GM23338 (cell line): ENCODE data around the gene COP1. TPM values are rescaled to one million over a fixed set of nuclear protein-coding genes. Genes with fewer than 3 reads are reported as not detected.

Experiments
- ATAC-seq: fragments of 200-7000 bp; cut with Tn5 transposase; 3 replicates; pipeline ENCODE4 v1.9.1; 2020
- DNase-seq: peaks from one replicate; pipeline ENCODE4 v3.0.0-alpha.2; 2015; ENCODE audit warnings: low spot score
- H2AFZ ChIP-seq: fragments of 200-600 bp; sonication (generic); 2 replicates; pipeline ENCODE4 v1.8.0; 2016; ENCODE audit warnings: antibody characterized with exemption, mild to moderate bottlenecking, moderate library complexity
- H3F3A ChIP-seq: fragments of 200-600 bp; sonication (generic); replicated peaks from 2 replicates; pipeline ENCODE4 v1.8.0; 2017; ENCODE audit warnings: antibody characterized with exemption, mixed run types, low read depth
- H3K27ac ChIP-seq: fragments of 200-600 bp; sonication (generic); 2 replicates; pipeline ENCODE4 v1.6.1; 2016; ENCODE audit warnings: low read depth
- H3K27me3 ChIP-seq: fragments of 200-600 bp; sonication (generic); 2 replicates; pipeline ENCODE4 v1.8.0; 2016; ENCODE audit warnings: mild to moderate bottlenecking, mixed run types, moderate library complexity; ENCODE audit not compliant: insufficient read depth
- H3K36me3 ChIP-seq: fragments of 200-600 bp; sonication (generic); 2 replicates; pipeline ENCODE4 v1.8.0; 2016; ENCODE audit warnings: mild to moderate bottlenecking; ENCODE audit not compliant: insufficient read depth
- H3K4me1 ChIP-seq: fragments of 200-600 bp; sonication (generic); 2 replicates; pipeline ENCODE4 v1.8.0; 2016; ENCODE audit warnings: mild to moderate bottlenecking, moderate library complexity; ENCODE audit not compliant: insufficient read depth
- H3K4me2 ChIP-seq: fragments of 200-600 bp; sonication (generic); 2 replicates; pipeline ENCODE4 v1.7.1; 2017; ENCODE audit warnings: mixed run types
- H3K4me3 ChIP-seq: fragments of 200-600 bp; sonication (generic); 2 replicates; pipeline ENCODE4 v1.6.1; 2016; ENCODE audit warnings: mixed run types
- H3K79me2 ChIP-seq: fragments of 200-600 bp; sonication (generic); replicated peaks from 2 replicates; pipeline ENCODE4 v1.8.0; 2017; ENCODE audit warnings: mild to moderate bottlenecking; ENCODE audit not compliant: insufficient read depth
- H3K9me2 ChIP-seq: fragments of 200-600 bp; sonication (generic); 2 replicates; pipeline ENCODE4 v1.8.0; 2017; ENCODE audit not compliant: insufficient read depth
- H4K20me1 ChIP-seq: fragments of 200-600 bp; sonication (generic); replicated peaks from 2 replicates; pipeline ENCODE4 v1.8.0; 2017; ENCODE audit warnings: mild to moderate bottlenecking; ENCODE audit not compliant: insufficient read depth
- H3K27ac Mint-ChIP-seq: 2 replicates; pipeline ENCODE4 v1.8.0; 2020; ENCODE audit warnings: inconsistent platforms, mild to moderate bottlenecking, moderate library complexity, mixed read lengths
- H3K27me3 Mint-ChIP-seq: 3 replicates; pipeline ENCODE4 v1.8.0; 2022; ENCODE audit warnings: low read depth, mild to moderate bottlenecking, moderate library complexity, mixed read lengths, inconsistent platforms; ENCODE audit not compliant: insufficient read depth, poor library complexity
- H3K36me3 Mint-ChIP-seq: 3 replicates; pipeline ENCODE4 v1.8.0; 2021; ENCODE audit warnings: low read depth, mild to moderate bottlenecking, inconsistent platforms, moderate library complexity, mixed read lengths
- H3K4me1 Mint-ChIP-seq: 3 replicates; pipeline ENCODE4 v1.8.0; 2020; ENCODE audit warnings: mild to moderate bottlenecking, inconsistent platforms, mixed read lengths
- H3K4me3 Mint-ChIP-seq: 3 replicates; pipeline ENCODE4 v1.8.0; 2021; ENCODE audit warnings: moderate library complexity, mild to moderate bottlenecking, inconsistent platforms, mixed read lengths
- H3K9me3 Mint-ChIP-seq: 3 replicates; pipeline ENCODE4 v1.8.0; 2020; ENCODE audit warnings: moderate library complexity, mild to moderate bottlenecking, inconsistent platforms, mixed read lengths
- CREB1 ChIP-seq: fragments of 250-450 bp; sonication (Bioruptor Pico); IDR thresholded peaks from 2 replicates; pipeline ENCODE4 v1.5.0; 2020; ENCODE audit warnings: low read depth, mild to moderate bottlenecking, moderate library complexity
- CTCF ChIP-seq, 2 experiments: fragments of 200-600 bp in 1 of 2; sonication (generic) in 1 of 2; conservative IDR thresholded peaks; 2 replicates each; pipeline versions ENCODE4 v1.5.1 to v1.6.1; 2016 to 2017; ENCODE audit warnings: antibody characterized with exemption in 2 of 2, low read depth in 2 of 2, mild to moderate bottlenecking in 2 of 2, moderate library complexity in 1 of 2
- EZH2 ChIP-seq: fragments of 200-600 bp; sonication (generic); IDR thresholded peaks from one replicate; pipeline ENCODE4 v1.8.0; 2017; ENCODE audit warnings: antibody characterized with exemption, mild to moderate bottlenecking, low read depth; ENCODE audit not compliant: unreplicated experiment
- EZH2phosphoT487 ChIP-seq: fragments of 200-600 bp; sonication (generic); IDR thresholded peaks from one replicate; pipeline ENCODE4 v1.8.1; 2018; ENCODE audit warnings: antibody characterized with exemption; ENCODE audit not compliant: unreplicated experiment
- JUNB ChIP-seq: IDR thresholded peaks from one replicate; pipeline ENCODE4 v1.6.1; 2016; ENCODE audit warnings: antibody characterized with exemption; ENCODE audit not compliant: unreplicated experiment
- NANOG ChIP-seq: IDR thresholded peaks from 2 replicates; pipeline ENCODE4 v1.6.1; 2016; ENCODE audit warnings: antibody characterized with exemption, borderline replicate concordance
- POLR2AphosphoS5 ChIP-seq: IDR thresholded peaks from 2 replicates; pipeline ENCODE4 v1.6.1; 2016; ENCODE audit warnings: antibody characterized with exemption, low read depth
- STAT1 ChIP-seq: IDR thresholded peaks from one replicate; pipeline ENCODE4 v1.6.1; 2016; ENCODE audit warnings: antibody characterized with exemption; ENCODE audit not compliant: unreplicated experiment
- ZNF114 ChIP-seq: fragments of 250-450 bp; sonication (Bioruptor Pico); IDR thresholded peaks from 2 replicates; pipeline ENCODE4 v1.5.0; 2020; ENCODE audit warnings: mild to moderate bottlenecking, moderate library complexity
- ZNF331 ChIP-seq: fragments of 250-450 bp; sonication (Bioruptor Pico); IDR thresholded peaks from 2 replicates; pipeline ENCODE4 v1.5.0; 2020; ENCODE audit warnings: low read depth, mild to moderate bottlenecking, moderate library complexity
- ZNF462 ChIP-seq: fragments of 250-450 bp; sonication (Bioruptor Pico); IDR thresholded peaks from 2 replicates; pipeline ENCODE4 v1.5.0; 2020; ENCODE audit warnings: mild to moderate bottlenecking, moderate library complexity
- polyA plus RNA-seq: library from polyadenylated mRNA; unstranded; fragments of >200 nt; fragmentation: Nextera tagmentation; extraction: Ambion mirVana; gene quantifications from 2 replicates; pipeline ENCODE4 v1.2.1, GENCODE V29; 2016
- total RNA-seq: library from RNA; depleted of rRNA; stranded (reverse); fragments of >200 nt; shearing (Covaris generic); gene quantifications from 2 replicates; pipeline ENCODE4 v1.2.3, GENCODE V29; 2014
- TF ChIP-seq, protein P1 (sequence below): IDR thresholded peaks from one replicate; pipeline ENCODE4 v1.6.1; 2018; ENCODE audit warnings: antibody characterized with exemption; ENCODE audit not compliant: unreplicated experiment
- TF ChIP-seq, protein P2 (sequence below): IDR thresholded peaks from 2 replicates; pipeline ENCODE4 v1.6.1; 2016; ENCODE audit warnings: antibody characterized with exemption

Gene COP1
- total and polyA plus RNA-seq, 2 experiments from 2014 or later = 54.0 to 54.9 TPM

DNA sequence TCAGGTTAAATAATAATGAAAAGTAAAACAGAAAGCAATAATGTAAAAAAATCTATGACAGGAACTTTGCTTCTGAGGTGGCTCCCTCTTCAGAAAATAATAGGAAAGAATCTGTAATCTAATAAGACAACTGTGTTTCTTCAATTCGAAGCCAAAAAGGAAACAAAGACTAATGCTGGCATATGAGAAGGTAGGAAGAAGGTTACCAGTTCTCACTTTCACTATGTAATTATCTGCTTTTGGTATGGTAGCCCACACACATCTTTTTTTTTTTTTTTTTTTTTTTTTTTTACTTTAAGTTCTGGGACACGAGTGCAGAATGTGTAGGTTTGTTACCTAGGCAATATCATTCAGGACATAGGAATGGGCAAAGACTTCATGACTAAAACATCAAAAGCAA is 47.1 kb downstream of the COP1 start:
- Mint-ChIP-seq H3K4me1 (peaks cover 8% of the 10 kb centered on the region), H3K36me3 (peaks cover 46% of the 10 kb centered on the region), H3K9me3 (peaks cover 18% of the 10 kb centered on the region; the same call in 2 of the 3 replicates), H3K27ac (no peak overlapping the region), H3K4me3 (no peak overlapping the region), H3K27me3 (no peaks in the 10 kb centered on the region)
- ATAC-seq = no peak
- H3F3A ChIP-seq = no peaks in the 10 kb centered on the region
- peaks cover 6% of the 10 kb centered on the region; the same call in 1 of the 2 replicates for H3K36me3 ChIP-seq
- no peak for DNase-seq
- H3K9me2 ChIP-seq = no peaks in the 10 kb centered on the region
- TF ChIP-seq JUNB (no peak), POLR2AphosphoS5 (no peak), STAT1 (no peak), CTCF (conservative IDR thresholded peaks at IDR 0.05; ENCODE audit: low read depth in 2 of 2) (no peak), CREB1 (CRISPR knock-in tag) (no peak), ZNF462 (CRISPR knock-in tag) (no peak), EZH2 (no peak), ZNF331 (CRISPR knock-in tag) (no peak), NANOG (no peak), ZNF114 (no peak), EZH2phosphoT487 (no peak)
- TF ChIP-seq, protein P1, sequence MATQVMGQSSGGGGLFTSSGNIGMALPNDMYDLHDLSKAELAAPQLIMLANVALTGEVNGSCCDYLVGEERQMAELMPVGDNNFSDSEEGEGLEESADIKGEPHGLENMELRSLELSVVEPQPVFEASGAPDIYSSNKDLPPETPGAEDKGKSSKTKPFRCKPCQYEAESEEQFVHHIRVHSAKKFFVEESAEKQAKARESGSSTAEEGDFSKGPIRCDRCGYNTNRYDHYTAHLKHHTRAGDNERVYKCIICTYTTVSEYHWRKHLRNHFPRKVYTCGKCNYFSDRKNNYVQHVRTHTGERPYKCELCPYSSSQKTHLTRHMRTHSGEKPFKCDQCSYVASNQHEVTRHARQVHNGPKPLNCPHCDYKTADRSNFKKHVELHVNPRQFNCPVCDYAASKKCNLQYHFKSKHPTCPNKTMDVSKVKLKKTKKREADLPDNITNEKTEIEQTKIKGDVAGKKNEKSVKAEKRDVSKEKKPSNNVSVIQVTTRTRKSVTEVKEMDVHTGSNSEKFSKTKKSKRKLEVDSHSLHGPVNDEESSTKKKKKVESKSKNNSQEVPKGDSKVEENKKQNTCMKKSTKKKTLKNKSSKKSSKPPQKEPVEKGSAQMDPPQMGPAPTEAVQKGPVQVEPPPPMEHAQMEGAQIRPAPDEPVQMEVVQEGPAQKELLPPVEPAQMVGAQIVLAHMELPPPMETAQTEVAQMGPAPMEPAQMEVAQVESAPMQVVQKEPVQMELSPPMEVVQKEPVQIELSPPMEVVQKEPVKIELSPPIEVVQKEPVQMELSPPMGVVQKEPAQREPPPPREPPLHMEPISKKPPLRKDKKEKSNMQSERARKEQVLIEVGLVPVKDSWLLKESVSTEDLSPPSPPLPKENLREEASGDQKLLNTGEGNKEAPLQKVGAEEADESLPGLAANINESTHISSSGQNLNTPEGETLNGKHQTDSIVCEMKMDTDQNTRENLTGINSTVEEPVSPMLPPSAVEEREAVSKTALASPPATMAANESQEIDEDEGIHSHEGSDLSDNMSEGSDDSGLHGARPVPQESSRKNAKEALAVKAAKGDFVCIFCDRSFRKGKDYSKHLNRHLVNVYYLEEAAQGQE = no peak
- TF ChIP-seq, protein P2, sequence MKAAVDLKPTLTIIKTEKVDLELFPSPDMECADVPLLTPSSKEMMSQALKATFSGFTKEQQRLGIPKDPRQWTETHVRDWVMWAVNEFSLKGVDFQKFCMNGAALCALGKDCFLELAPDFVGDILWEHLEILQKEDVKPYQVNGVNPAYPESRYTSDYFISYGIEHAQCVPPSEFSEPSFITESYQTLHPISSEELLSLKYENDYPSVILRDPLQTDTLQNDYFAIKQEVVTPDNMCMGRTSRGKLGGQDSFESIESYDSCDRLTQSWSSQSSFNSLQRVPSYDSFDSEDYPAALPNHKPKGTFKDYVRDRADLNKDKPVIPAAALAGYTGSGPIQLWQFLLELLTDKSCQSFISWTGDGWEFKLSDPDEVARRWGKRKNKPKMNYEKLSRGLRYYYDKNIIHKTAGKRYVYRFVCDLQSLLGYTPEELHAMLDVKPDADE = no peak
- peaks cover 53% of the 10 kb centered on the region for H3K79me2 ChIP-seq
- H3K4me3 ChIP-seq = no peak overlapping the region
- no peak overlapping the region for H2AFZ ChIP-seq
- H3K27me3 ChIP-seq = no peaks in the 10 kb centered on the region
- H4K20me1 ChIP-seq = no peaks in the 10 kb centered on the region
- no peak overlapping the region for H3K4me2 ChIP-seq
- peaks cover 20% of the 10 kb centered on the region; the same call in 1 of the 2 replicates for H3K4me1 ChIP-seq
- H3K27ac ChIP-seq = no peak overlapping the region
